ENCODE data around the gene CELA3B.
"Not testable (repeated sequence)": the region's sequence is repeated elsewhere in the genome, so short reads cannot be mapped to it uniquely, and the experiment has no call there.

The CELA3B gene

GRCh38 chr1:22006736-22007135 lies 29.9 kb downstream of the CELA3B start:
- DNase-seq (ENCODE audit: low read depth in 2 of 2, low spot score in 1 of 2): not testable (repeated sequence)

GRCh38 chr1:22007262-22007661 lies 30.4 kb downstream of the CELA3B start:
- DNase-seq (ENCODE audit: low read depth in 2 of 2, low spot score in 1 of 2): not testable (repeated sequence)

- DNase-seq (ENCODE audit: low read depth in 2 of 2, low spot score in 1 of 2): not testable (repeated sequence)
Observed at GRCh38 chr1:22009566-22009965, 32.7 kb downstream of the CELA3B start.

GRCh38 chr1:22012752-22013151 lies 35.9 kb downstream of the CELA3B start:
- not testable (repeated sequence) for DNase-seq (ENCODE audit: low read depth in 2 of 2, low spot score in 1 of 2)

GRCh38 chr1:22014575-22015206 lies 37.9 kb downstream of the CELA3B start:
- not testable (repeated sequence) for DNase-seq (ENCODE audit: low read depth in 2 of 2, low spot score in 1 of 2)

GRCh38 chr1:22018583-22019559 lies 42.0 kb downstream of the CELA3B start:
- DNase-seq (ENCODE audit: low read depth in 2 of 2, low spot score in 1 of 2): peak in 1 of 2 donors; percentile 33

GRCh38 chr1:22021061-22021460 lies 44.2 kb downstream of the CELA3B start:
- no peak for DNase-seq (ENCODE audit: low read depth in 2 of 2, low spot score in 1 of 2)

- DNase-seq (ENCODE audit: low read depth in 2 of 2, low spot score in 1 of 2): peak in 1 of 2 donors; percentile 59
Observed at GRCh38 chr1:22024485-22025367, 47.9 kb downstream of the CELA3B start.

GRCh38 chr1:22025368-22026155 lies 48.7 kb downstream of the CELA3B start:
- DNase-seq (ENCODE audit: low read depth in 2 of 2, low spot score in 1 of 2): peak; percentile 75 to 81

GRCh38 chr1:22026924-22027289 lies 50.1 kb downstream of the CELA3B start:
- DNase-seq (ENCODE audit: low read depth in 2 of 2, low spot score in 1 of 2): no peak

GRCh38 chr1:22030057-22030456 lies 53.2 kb downstream of the CELA3B start:
- DNase-seq (ENCODE audit: low read depth in 2 of 2, low spot score in 1 of 2): no peak

GRCh38 chr1:22030473-22030872 lies 53.7 kb downstream of the CELA3B start:
- DNase-seq (ENCODE audit: low read depth in 2 of 2, low spot score in 1 of 2): no peak

GRCh38 chr1:22031214-22031962 lies 54.6 kb downstream of the CELA3B start:
- DNase-seq (ENCODE audit: low read depth in 2 of 2, low spot score in 1 of 2): no peak

- DNase-seq (ENCODE audit: low read depth in 2 of 2, low spot score in 1 of 2): not testable (repeated sequence)
Observed at GRCh38 chr1:22034834-22035233, 58.0 kb downstream of the CELA3B start.

- no peak for DNase-seq (ENCODE audit: low read depth in 2 of 2, low spot score in 1 of 2)
Observed at GRCh38 chr1:22037520-22037919, 60.7 kb downstream of the CELA3B start.

- no peak for DNase-seq (ENCODE audit: low read depth in 2 of 2, low spot score in 1 of 2)
Observed at GRCh38 chr1:22038036-22038435, 61.2 kb downstream of the CELA3B start.
